Measurements from ENCODE around the gene ANAPC10.

Gene ANAPC10

DNA sequence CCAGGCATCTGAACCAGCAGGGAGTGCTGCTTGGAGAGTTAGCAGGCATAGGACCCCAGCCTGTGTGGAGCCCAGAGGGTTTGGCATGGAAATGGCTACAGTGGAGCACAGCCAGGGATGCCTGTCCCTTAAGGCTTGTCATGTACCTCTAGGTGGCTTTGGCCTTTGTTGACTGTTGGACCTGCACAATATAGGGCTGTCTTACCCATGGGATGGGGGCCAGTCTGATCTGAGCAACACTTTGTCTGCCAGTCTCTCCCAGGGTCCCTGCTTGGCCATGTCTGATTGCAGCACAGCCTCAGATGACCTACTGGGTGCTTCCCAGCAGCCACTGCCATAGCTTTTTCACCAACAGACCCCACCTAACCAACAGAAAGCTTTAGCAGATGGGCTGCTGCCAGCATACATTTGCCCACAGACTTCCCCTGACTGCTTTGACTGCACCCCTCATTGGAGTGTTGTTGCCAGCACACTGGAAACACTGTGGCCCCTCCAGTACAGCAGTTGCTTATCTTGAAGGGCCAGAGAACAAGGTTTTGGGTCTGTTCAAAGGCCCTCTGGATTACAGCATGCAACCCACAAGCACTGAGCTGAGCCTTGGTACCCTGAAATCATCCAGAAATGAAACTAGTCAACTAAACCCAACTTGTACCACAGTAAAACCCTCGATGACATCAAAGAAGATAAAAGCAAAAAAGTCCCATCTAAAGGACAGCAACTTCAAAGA is 22.1 kb downstream of the ANAPC10 start:
- DNase-seq (ENCODE audit: low read depth), result no peak
- TF ChIP-seq, protein P1, sequence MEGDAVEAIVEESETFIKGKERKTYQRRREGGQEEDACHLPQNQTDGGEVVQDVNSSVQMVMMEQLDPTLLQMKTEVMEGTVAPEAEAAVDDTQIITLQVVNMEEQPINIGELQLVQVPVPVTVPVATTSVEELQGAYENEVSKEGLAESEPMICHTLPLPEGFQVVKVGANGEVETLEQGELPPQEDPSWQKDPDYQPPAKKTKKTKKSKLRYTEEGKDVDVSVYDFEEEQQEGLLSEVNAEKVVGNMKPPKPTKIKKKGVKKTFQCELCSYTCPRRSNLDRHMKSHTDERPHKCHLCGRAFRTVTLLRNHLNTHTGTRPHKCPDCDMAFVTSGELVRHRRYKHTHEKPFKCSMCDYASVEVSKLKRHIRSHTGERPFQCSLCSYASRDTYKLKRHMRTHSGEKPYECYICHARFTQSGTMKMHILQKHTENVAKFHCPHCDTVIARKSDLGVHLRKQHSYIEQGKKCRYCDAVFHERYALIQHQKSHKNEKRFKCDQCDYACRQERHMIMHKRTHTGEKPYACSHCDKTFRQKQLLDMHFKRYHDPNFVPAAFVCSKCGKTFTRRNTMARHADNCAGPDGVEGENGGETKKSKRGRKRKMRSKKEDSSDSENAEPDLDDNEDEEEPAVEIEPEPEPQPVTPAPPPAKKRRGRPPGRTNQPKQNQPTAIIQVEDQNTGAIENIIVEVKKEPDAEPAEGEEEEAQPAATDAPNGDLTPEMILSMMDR (IDR thresholded peaks at IDR 0.05; ENCODE audit: control insufficient read depth, insufficient read depth, low read depth, low read length, missing control alignments), result no peak
- H3K4me3 ChIP-seq (ENCODE audit: control insufficient read depth, low read depth, low read length), result no peak overlapping the region

DNA sequence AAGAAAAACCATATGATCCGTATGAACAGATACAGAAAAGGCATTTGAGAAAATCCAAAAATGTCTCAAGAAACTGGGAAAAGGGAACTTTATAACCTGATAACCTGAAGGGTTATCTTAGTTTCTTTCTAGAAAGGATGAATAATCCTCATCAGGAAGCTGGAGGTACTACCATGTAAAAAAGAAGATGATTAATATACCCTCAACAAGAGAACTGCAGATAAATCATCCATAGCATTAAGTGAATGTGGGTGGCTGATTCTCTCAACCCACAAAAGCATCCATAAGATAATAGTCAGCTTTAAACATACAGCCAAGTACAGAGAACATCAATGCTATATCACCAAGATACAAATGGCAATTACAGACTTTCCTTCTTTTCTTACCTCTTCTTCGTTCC is 26.4 kb downstream of the ANAPC10 start:
- TF ChIP-seq, protein P1 (IDR thresholded peaks at IDR 0.05; ENCODE audit: control insufficient read depth, insufficient read depth, low read depth, low read length, missing control alignments), result no peak
- H3K4me3 ChIP-seq (ENCODE audit: control insufficient read depth, low read depth, low read length), result no peak overlapping the region
- no peak for DNase-seq (ENCODE audit: low read depth)

DNA sequence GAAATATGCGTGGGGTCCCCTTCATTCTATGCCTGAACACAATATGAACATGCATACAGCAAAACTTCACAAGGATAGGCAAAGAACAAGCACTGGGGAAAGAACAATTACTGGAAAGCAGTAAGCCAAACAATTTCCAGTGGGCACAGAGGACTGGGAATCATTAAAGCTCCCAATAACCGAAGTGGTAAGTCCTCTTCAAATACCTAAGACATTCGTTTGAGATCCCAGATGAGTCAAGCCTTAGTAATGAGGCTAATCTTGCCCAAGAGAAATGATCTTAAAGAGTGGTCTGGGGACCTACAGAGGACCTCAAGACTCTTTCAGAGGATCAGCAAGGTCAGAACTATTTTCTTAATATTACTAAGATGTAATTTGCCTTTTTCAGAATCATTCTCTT is 28.6 kb downstream of the ANAPC10 start:
- TF ChIP-seq, protein P1 (IDR thresholded peaks at IDR 0.05; ENCODE audit: control insufficient read depth, insufficient read depth, low read depth, low read length, missing control alignments), result no peak
- no peak for DNase-seq (ENCODE audit: low read depth)
- H3K4me3 ChIP-seq (ENCODE audit: control insufficient read depth, low read depth, low read length), result no peak overlapping the region

DNA sequence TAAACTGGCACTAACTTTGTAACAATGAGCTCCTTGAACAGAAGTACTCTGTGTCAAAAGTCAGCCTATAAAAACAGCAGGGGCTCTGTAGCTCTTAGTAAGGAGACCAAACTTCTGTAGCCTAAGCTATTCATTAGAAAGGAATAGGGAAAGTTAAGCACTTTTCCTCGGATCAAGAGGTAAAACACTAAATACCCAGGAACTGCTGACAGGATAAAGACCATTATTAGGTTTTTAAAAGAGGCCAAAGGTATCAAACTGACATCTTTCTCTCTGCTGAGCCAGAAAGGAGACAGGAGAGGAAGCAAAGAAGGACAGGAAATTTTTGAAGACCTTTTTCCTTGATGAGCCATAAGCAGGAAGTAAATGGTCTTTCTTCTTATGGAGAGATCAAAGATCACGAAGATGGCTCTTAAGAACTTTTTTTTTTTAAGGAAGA is 31.9 kb downstream of the ANAPC10 start:
- TF ChIP-seq, protein P1 (IDR thresholded peaks at IDR 0.05; ENCODE audit: control insufficient read depth, insufficient read depth, low read depth, low read length, missing control alignments), result no peak
- H3K4me3 ChIP-seq (ENCODE audit: control insufficient read depth, low read depth, low read length), result no peak overlapping the region
- no peak for DNase-seq (ENCODE audit: low read depth)

DNA sequence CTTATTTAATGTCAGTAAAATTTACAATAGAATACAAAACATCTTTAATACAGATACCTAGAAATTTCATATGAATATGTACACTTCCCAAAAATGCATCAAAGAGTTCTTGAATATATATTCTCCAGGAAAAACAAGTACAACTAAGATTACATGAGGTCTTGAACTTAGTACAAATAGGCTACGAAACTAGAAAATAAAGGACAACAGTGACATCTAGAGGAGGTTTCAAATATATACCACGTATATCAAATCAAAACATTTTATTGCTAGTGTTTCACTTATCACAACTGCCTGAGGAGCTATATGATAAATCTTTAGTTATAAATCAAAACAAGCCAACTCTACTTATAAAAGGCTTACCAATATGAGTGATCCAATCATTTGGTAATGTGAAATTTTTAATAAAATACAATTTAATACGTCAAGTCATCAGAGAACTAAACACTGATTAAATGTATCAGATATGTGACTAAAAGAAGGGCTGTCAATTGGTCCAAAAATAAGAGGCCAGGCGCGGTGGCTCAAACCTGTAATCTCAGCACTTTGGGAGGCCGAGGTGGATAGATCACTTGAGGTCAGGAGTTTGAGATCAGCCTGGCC is 36.6 kb downstream of the ANAPC10 start:
- TF ChIP-seq, protein P1 (IDR thresholded peaks at IDR 0.05; ENCODE audit: control insufficient read depth, insufficient read depth, low read depth, low read length, missing control alignments), result peak; percentile 27
- no peak overlapping the region for H3K4me3 ChIP-seq (ENCODE audit: control insufficient read depth, low read depth, low read length)
- no peak for DNase-seq (ENCODE audit: low read depth)

DNA sequence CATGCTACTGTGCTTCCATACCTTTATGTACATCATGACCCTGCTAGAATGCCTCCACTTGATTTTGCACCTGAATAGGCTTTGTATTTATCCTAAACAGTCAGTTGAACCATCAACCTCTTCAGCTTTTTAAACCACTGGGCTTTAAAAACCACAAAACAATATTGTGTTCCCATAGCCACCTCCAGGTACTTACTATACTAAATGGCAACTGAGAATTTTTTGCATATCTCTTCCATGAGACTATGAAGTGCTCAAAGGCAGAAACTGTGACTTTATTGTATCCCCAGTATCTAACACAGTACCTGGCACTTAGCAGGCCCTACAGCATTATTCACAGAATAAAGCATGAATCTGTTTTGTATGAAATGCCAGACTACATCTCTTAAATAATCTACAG is 39.7 kb downstream of the ANAPC10 start:
- H3K4me3 ChIP-seq (ENCODE audit: control insufficient read depth, low read depth, low read length), result no peak overlapping the region
- DNase-seq (ENCODE audit: low read depth), result no peak
- TF ChIP-seq, protein P1 (IDR thresholded peaks at IDR 0.05; ENCODE audit: control insufficient read depth, insufficient read depth, low read depth, low read length, missing control alignments), result no peak

Measured in AG09309 (cell line).